CD4-positive, alpha-beta T cell (primary cell): ENCODE data around the gene SUPT20HL1. TPM values are rescaled to one million over a fixed set of nuclear protein-coding genes. Genes with fewer than 3 reads are reported as not detected.
"Not testable (repeated sequence)": the region's sequence is repeated elsewhere in the genome, so short reads cannot be mapped to it uniquely, and the experiment has no call there.

Experiments
- ATAC-seq: fragments of 200-7000 bp; cut with Tn5 transposase; one replicate; pipeline ENCODE4 v1.10.0; 2022; ENCODE audit warnings: mild to moderate bottlenecking; ENCODE audit not compliant: poor library complexity
- CTCF ChIA-PET: fragments of 350-600 bp; sonication (Branson Sonifier 250); formaldehyde crosslinking; loops from one replicate; lab custom pipeline; 2021; ENCODE audit warnings: antibody characterized with exemption, inconsistent platforms; lab: Charles Lee
- POLR2A ChIA-PET: fragments of 350-600 bp; sonication (Branson Sonifier 250); formaldehyde crosslinking; loops from one replicate; lab custom pipeline; 2021; ENCODE audit warnings: antibody characterized with exemption, inconsistent platforms; lab: Charles Lee
- DNase-seq, 14 experiments: peaks; one replicate each; pipeline ENCODE4 v3.0.0-alpha.2; 2013 to 2020; ENCODE audit warnings: mixed read lengths in 2 of 14
- H3K27ac ChIP-seq, 2 donors: one replicate each; pipeline versions ENCODE4 v1.5.1 to v1.7.0; 2013; ENCODE audit warnings: low read length in 2 of 2, low read depth in 1 of 2, mild to moderate bottlenecking in 1 of 2
- H3K27me3 ChIP-seq, 2 experiments: 1 replicate in 1 of 2; 2 replicates in 1 of 2; pipeline versions ENCODE4 v1.6.1 to v1.7.0; 2013; ENCODE audit warnings: low read length in 2 of 2, control low read depth in 1 of 2, mild to moderate bottlenecking in 1 of 2, moderate library complexity in 1 of 2; ENCODE audit not compliant: insufficient read depth in 2 of 2, control insufficient read depth in 1 of 2
- H3K36me3 ChIP-seq: one replicate; pipeline ENCODE4 v1.6.1; 2013; ENCODE audit warnings: low read length, control low read depth; ENCODE audit not compliant: insufficient read depth
- H3K4me1 ChIP-seq: one replicate; pipeline ENCODE4 v1.6.1; 2013; ENCODE audit warnings: low read length, control low read depth; ENCODE audit not compliant: insufficient read depth
- H3K4me3 ChIP-seq: one replicate; pipeline ENCODE4 v1.5.1; 2013; ENCODE audit warnings: mild to moderate bottlenecking, low read length, moderate library complexity
- H3K9me3 ChIP-seq, 2 experiments: 1 replicate in 1 of 2; 2 replicates in 1 of 2; pipeline versions ENCODE4 v1.6.1 to v1.7.0; 2013; ENCODE audit warnings: low read length in 2 of 2, mild to moderate bottlenecking in 2 of 2, control low read depth in 1 of 2, moderate library complexity in 1 of 2; ENCODE audit not compliant: control insufficient read depth in 1 of 2, insufficient read depth in 1 of 2
- H3K27ac Mint-ChIP-seq: one replicate; pipeline ENCODE4 v1.8.0; 2020; ENCODE audit warnings: mixed read lengths
- H3K27me3 Mint-ChIP-seq: one replicate; pipeline ENCODE4 v1.8.0; 2021; ENCODE audit warnings: mixed read lengths
- H3K36me3 Mint-ChIP-seq: one replicate; pipeline ENCODE4 v1.8.0; 2021; ENCODE audit warnings: low read depth, mixed read lengths
- H3K4me1 Mint-ChIP-seq: one replicate; pipeline ENCODE4 v1.8.0; 2021; ENCODE audit warnings: low read depth, mixed read lengths
- H3K4me3 Mint-ChIP-seq: one replicate; pipeline ENCODE4 v1.8.0; 2020; ENCODE audit warnings: mild to moderate bottlenecking, mixed read lengths
- H3K9me3 Mint-ChIP-seq: one replicate; pipeline ENCODE4 v1.8.0; 2020; ENCODE audit warnings: mixed read lengths
- CTCF ChIP-seq: fragments of 200-600 bp; IDR thresholded peaks from one replicate; pipeline ENCODE4 v1.8.0; 2022; ENCODE audit warnings: antibody characterized with exemption, mild to moderate bottlenecking
- intact Hi-C, 2 experiments: fragments of 100-400 bp; cut with DNase I in 1 of 2; cut with micrococcal nuclease in 1 of 2; formaldehyde crosslinking; loops; one replicate each; pipeline versions ENCODE4 v1.15.1 to v1.9.0; 2023 to 2025; cut with DNase I, micrococcal nuclease
- total RNA-seq, 174 experiments: library from RNA in 2 of 174; stranded (reverse) in 2 of 174; gene quantifications; one replicate each; pipeline ENCODE4 v1.2.3 and lab custom pipeline; 2021 to 2026

The SUPT20HL1 gene
- total RNA-seq, 2 experiments from 2014 or later = not detected

GRCh38 chrX:24364326-24364725 lies 3.9 kb downstream of the SUPT20HL1 start:
- no peaks in the 10 kb centered on the region for H3K9me3 ChIP-seq
- POLR2A ChIA-PET = no interaction called here
- TF ChIP-seq CTCF = no peak

GRCh38 chrX:24364851-24365538 lies 4.6 kb downstream of the SUPT20HL1 start:
- no peaks in the 10 kb centered on the region for H3K36me3 Mint-ChIP-seq
- H3K4me3 Mint-ChIP-seq = no peak overlapping the region
- H3K27me3 ChIP-seq = no peaks in the 10 kb centered on the region
- no peaks in the 10 kb centered on the region for H3K36me3 ChIP-seq
- H3K4me3 ChIP-seq = no peak overlapping the region
- no peak for ATAC-seq
- no peak for DNase-seq
- H3K27me3 Mint-ChIP-seq = no peaks in the 10 kb centered on the region
- ChIA-PET CTCF (no interaction called here), POLR2A (no interaction called here)
- no peaks in the 10 kb centered on the region for H3K9me3 ChIP-seq
- H3K27ac Mint-ChIP-seq = no peak overlapping the region
- H3K4me1 Mint-ChIP-seq = no peaks in the 10 kb centered on the region
- intact Hi-C loops = no loop called here
- no peaks in the 10 kb centered on the region for H3K9me3 Mint-ChIP-seq
- no peaks in the 10 kb centered on the region for H3K4me1 ChIP-seq
- no peak for TF ChIP-seq CTCF
- no peak overlapping the region for H3K27ac ChIP-seq

More at GRCh38 chrX:24364326-24364725, 3.9 kb downstream of the SUPT20HL1 start:
- Histone ChIP-seq H3K27ac (no peak overlapping the region), H3K36me3 (no peaks in the 10 kb centered on the region), H3K4me1 (no peaks in the 10 kb centered on the region), H3K4me3 (no peak overlapping the region), H3K27me3 (no peaks in the 10 kb centered on the region)
- Mint-ChIP-seq H3K27me3 (no peaks in the 10 kb centered on the region), H3K4me1 (no peaks in the 10 kb centered on the region), H3K9me3 (no peaks in the 10 kb centered on the region), H3K27ac (no peak overlapping the region), H3K4me3 (no peak overlapping the region), H3K36me3 (no peaks in the 10 kb centered on the region)
- ATAC-seq (no peak), DNase-seq (no peak)
- CTCF ChIA-PET = no interaction called here
- intact Hi-C loops = no loop called here

GRCh38 chrX:24366762-24367400 lies 6.4 kb downstream of the SUPT20HL1 start:
- H3K36me3 ChIP-seq, DNase-seq, H3K36me3 Mint-ChIP-seq, intact Hi-C loops, H3K4me3 ChIP-seq, H3K27ac Mint-ChIP-seq, H3K27ac ChIP-seq, H3K4me1 Mint-ChIP-seq, H3K27me3 Mint-ChIP-seq, H3K4me1 ChIP-seq, ATAC-seq, H3K27me3 ChIP-seq, H3K4me3 Mint-ChIP-seq, POLR2A ChIA-PET, H3K9me3 ChIP-seq, H3K9me3 Mint-ChIP-seq: not testable (repeated sequence)
- CTCF ChIA-PET = interaction anchor here (1.4 kb wide), 1 partner anchor 9 kb away, joined by 4 read pairs; no protein-coding TSS in a partner anchor
